K562 (cell line): ENCODE measurements around the gene SCMH1. TPM values are rescaled to one million over a fixed set of nuclear protein-coding genes. Genes with fewer than 3 reads are reported as not detected.

Experiments
- ATAC-seq: fragments of 200-7000 bp; cut with Tn5 transposase; 3 replicates; pipeline ENCODE4 v1.9.1; 2020; ENCODE audit warnings: moderate library complexity
- BruUV-seq: library from RNA; stranded (reverse); fragments of 400-500 nt; replicated peaks from 2 replicates; lab custom pipeline; 2021; lab: Mats Ljungman, UMichigan
- CTCF ChIA-PET: fragments of 300-600 bp; formaldehyde crosslinking; extraction: SDS; loops from one replicate; lab custom pipeline; 2021; ENCODE audit warnings: low intra/inter-chr PET ratio; lab: Yijun Ruan, JAX
- POLR2A ChIA-PET: fragments of 300-600, 350-650 bp; sonication (Branson Sonifier 250); formaldehyde crosslinking; extraction: SDS; loops from one replicate; lab custom pipeline; 2021; ENCODE audit warnings: antibody characterized with exemption, inconsistent platforms; lab: Yijun Ruan, JAX
- DNase-seq, 4 experiments: peaks; one replicate each; pipeline versions ENCODE4 v3.0.0 to v3.0.0-alpha.2; 2011 to 2018; ENCODE audit warnings: low spot score in 3 of 4, mixed read lengths in 3 of 4; ENCODE audit errors: extremely low read depth in 1 of 4
- FAIRE-seq: peaks from 2 replicates; lab custom pipeline; 2011; peaks lifted over from hg19 to GRCh38; lab: Jason Lieb, UNC
- H2AFZ ChIP-seq: 2 replicates; pipeline ENCODE4 v1.6.0; 2011; ENCODE audit warnings: low read depth, low read length, control low read depth, inconsistent platforms
- H3K27ac ChIP-seq: fragments of 200-600 bp; 3 replicates; pipeline ENCODE4 v1.8.0; 2011; ENCODE audit warnings: low read depth, mild to moderate bottlenecking, control low read depth, inconsistent platforms, low read length, moderate library complexity, mixed read lengths; ENCODE audit errors: extremely low read depth
- H3K27me3 ChIP-seq, 2 experiments: fragments of 300-600 bp in 1 of 2; 2 replicates in 1 of 2; 3 replicates in 1 of 2; pipeline versions ENCODE4 v1.6.0 to v1.8.0; 2011; ENCODE audit warnings: inconsistent platforms in 2 of 2, low read length in 2 of 2, mild to moderate bottlenecking in 1 of 2, mixed read lengths in 1 of 2, moderate library complexity in 1 of 2; ENCODE audit not compliant: control insufficient read depth in 2 of 2, insufficient read depth in 2 of 2
- H3K36me3 ChIP-seq: fragments of 300-600 bp; 3 replicates; pipeline ENCODE4 v1.8.0; 2011; ENCODE audit warnings: mild to moderate bottlenecking, low read length, inconsistent platforms; ENCODE audit not compliant: control insufficient read depth, insufficient read depth
- H3K4me1 ChIP-seq, 2 experiments: fragments of 200-600 bp in 1 of 2; replicated peaks in 1 of 2; 2 replicates in 1 of 2; 3 replicates in 1 of 2; pipeline versions ENCODE4 v1.5.1 to v1.8.0; 2011; ENCODE audit warnings: inconsistent platforms in 2 of 2, low read length in 2 of 2, mild to moderate bottlenecking in 1 of 2, mixed read lengths in 1 of 2, moderate library complexity in 1 of 2; ENCODE audit not compliant: control insufficient read depth in 2 of 2, insufficient read depth in 2 of 2
- H3K4me2 ChIP-seq: 2 replicates; pipeline ENCODE4 v1.6.1; 2011; ENCODE audit warnings: low read length, control low read depth, inconsistent platforms, mixed read lengths; ENCODE audit not compliant: insufficient read depth
- H3K4me3 ChIP-seq: fragments of 200-600 bp; sonication (generic), shearing (Covaris generic); 2 replicates; pipeline ENCODE4 v1.5.1; 2016; ENCODE audit warnings: control low read depth, inconsistent platforms
- H3K79me2 ChIP-seq: fragments of 200-600 bp; 3 replicates; pipeline ENCODE4 v1.8.0; 2011; ENCODE audit warnings: low read length, inconsistent platforms; ENCODE audit not compliant: control insufficient read depth, insufficient read depth
- H3K9ac ChIP-seq, 2 experiments: 2 replicates each; pipeline versions ENCODE4 v1.6.0 to v1.6.1; 2011; ENCODE audit warnings: low read depth in 2 of 2, low read length in 2 of 2, control low read depth in 1 of 2, inconsistent platforms in 1 of 2, mild to moderate bottlenecking in 1 of 2, mixed read lengths in 1 of 2; ENCODE audit not compliant: insufficient read depth in 1 of 2
- H3K9me1 ChIP-seq: one replicate; pipeline ENCODE4 v1.6.0; 2011; ENCODE audit warnings: inconsistent platforms, mild to moderate bottlenecking, low read length, moderate library complexity; ENCODE audit not compliant: control insufficient read depth, insufficient read depth
- H3K9me3 ChIP-seq: replicated peaks from 2 replicates; pipeline ENCODE4 v1.5.1; 2011; ENCODE audit warnings: low read depth, low read length, inconsistent platforms; ENCODE audit not compliant: control insufficient read depth, insufficient read depth
- H4K20me1 ChIP-seq: replicated peaks from 2 replicates; pipeline ENCODE4 v1.6.1; 2011; ENCODE audit warnings: low read length, inconsistent platforms, mixed read lengths; ENCODE audit not compliant: control insufficient read depth, insufficient read depth
- KDM5B ChIP-seq: fragments of 200-600 bp; sonication (generic); IDR thresholded peaks from 2 replicates; pipeline ENCODE4 v1.6.1; 2012; ENCODE audit warnings: low read depth, mild to moderate bottlenecking, moderate library complexity, low read length, control low read depth, inconsistent platforms; ENCODE audit not compliant: insufficient replicate concordance
- NR3C1 ChIP-seq: sonication (generic); formaldehyde crosslinking; IDR thresholded peaks from 2 replicates; pipeline ENCODE4 v1.8.1; 2022; ENCODE audit warnings: missing genetic modification reagents
- SMARCA4 ChIP-seq: fragments of 450-650 bp; IDR thresholded peaks from 2 replicates; pipeline ENCODE4 v1.6.1; 2016
- SPI1 ChIP-seq: IDR thresholded peaks from 2 replicates; pipeline ENCODE4 v1.6.1; 2011; ENCODE audit warnings: low read depth, low read length, control low read depth, borderline replicate concordance
- THAP12 ChIP-seq: fragments of 250-450 bp; sonication (Bioruptor Pico); IDR thresholded peaks from 2 replicates; pipeline ENCODE4 v1.9.0; 2021; ENCODE audit warnings: mild to moderate bottlenecking, inconsistent platforms
- WGBS: fragments of 100-300 bp; shearing (Covaris generic); methylation state at CpG from one replicate; pipeline ENCODE4 v1.1.6; 2016; ENCODE audit warnings: low coverage, mixed read lengths; ENCODE audit not compliant: insufficient coverage; ENCODE audit errors: missing lambda C conversion rate; 5-methylcytosine and 5-hydroxymethylcytosine counted together
- in situ Hi-C: fragments of 300-500 bp; cut with MboI; formaldehyde crosslinking; loops from 4 replicates; pipeline ENCODE4 v1.15.0; 2018; ENCODE audit warnings: inconsistent platforms, mixed read lengths
- intact Hi-C: fragments of 100-400 bp; cut with micrococcal nuclease; formaldehyde crosslinking; loops from 2 replicates; pipeline ENCODE4 v1.14.2; 2022
- polyA plus RNA-seq, 8 experiments: library from polyadenylated mRNA; depleted of rRNA in 4 of 8; stranded (reverse) in 5 of 8; unstranded in 3 of 8; fragments of >200 nt; fragmentation: Nextera tagmentation in 2 of 8; fragmentation: Illumina TruSeq in 1 of 8; extraction: Ambion mirVana in 2 of 8; extraction: Trizol in 1 of 8; gene quantifications; 2 replicates each; pipeline versions ENCODE4 v1.2.1 to v1.2.3, GENCODE V29; 2011 to 2014; ENCODE audit warnings: inconsistent platforms in 1 of 8, missing spikeins in 1 of 8
- total RNA-seq, 7 experiments: library from RNA; depleted of rRNA in 6 of 7; stranded (reverse); fragments of >200 nt in 6 of 7; fragmentation: Illumina TruSeq in 2 of 7; extraction: Trizol in 2 of 7; gene quantifications; 2 replicates each; pipeline versions ENCODE4 v1.2.1 to v1.2.3, GENCODE V29; 2011 to 2021; ENCODE audit warnings: low replicate concordance in 1 of 7

SCMH1 gene
- total and polyA plus RNA-seq, 9 of the 15 experiments (the other 6 are each of a cell fraction or from before 2014, with no cell fraction given), result 8.5 to 37.0 (median 26.8) TPM

- Histone ChIP-seq H3K27me3 (no peaks in the 10 kb centered on the region), H3K9ac (no peak overlapping the region), H3K27ac (no peak overlapping the region), H4K20me1 (no peaks in the 10 kb centered on the region), H3K4me1 (peaks cover 0 to 8% of the 10 kb centered on the region in 2 experiments; a peak in 2 of 5 replicates), H3K4me3 (no peak overlapping the region), H2AFZ (no peak overlapping the region), H3K79me2 (no peaks in the 10 kb centered on the region), H3K9me1 (no peaks in the 10 kb centered on the region), H3K4me2 (no peak overlapping the region), H3K9me3 (no peaks in the 10 kb centered on the region), H3K36me3 (peaks cover 63% of the 10 kb centered on the region; the same call in 2 of the 3 replicates)
- intact Hi-C loops (loop anchor here (10.0 kb wide), 1 partner anchor 203 kb away; the partner anchor contains the start of gene SCMH1), in situ Hi-C loops (no loop called here)
- WGBS, result 100% methylated on average over 3 of the region's 3 CpGs
- ATAC-seq (peak; percentile 34; the same call in 2 of the 3 replicates), FAIRE-seq (no peak), DNase-seq (no peak)
- TF ChIP-seq SMARCA4, result no peak
- TF ChIP-seq THAP12 (CRISPR knock-in tag), result no peak
- TF ChIP-seq NR3C1 (CRISPR knock-in tag), result no peak
- TF ChIP-seq SPI1, result peak; percentile 35; the same call in 1 of the 2 replicates
- no peak for TF ChIP-seq KDM5B
- POLR2A ChIA-PET, result interaction anchor here (0.7 to 1.1 kb wide), 2 partner anchors 10 to 13 kb away, joined by 3 read pairs; no protein-coding TSS in a partner anchor
- BruUV-seq, result no TSS peak
- CTCF ChIA-PET, result no interaction called here
These were observed 200.4 kb downstream of the SCMH1 start for GRCh38 chr1:41041614-41042270.
